Activated CD4-positive, alpha-beta T cell treated with anti-CD3 and anti-CD28 coated beads for 36 hours (primary cell): Measurements from ENCODE around the gene ZNF618. TPM values are rescaled to one million over a fixed set of nuclear protein-coding genes. Genes with fewer than 3 reads are reported as not detected.

Experiments used
- ATAC-seq: fragments of 200-7000 bp; cut with Tn5 transposase; one replicate; pipeline ENCODE4 v1.10.0; 2021; ENCODE audit warnings: mild to moderate bottlenecking, moderate library complexity
- CTCF ChIA-PET: fragments of 350-600 bp; sonication (Branson Sonifier 250); formaldehyde crosslinking; loops from one replicate; lab custom pipeline; 2021; ENCODE audit warnings: antibody characterized with exemption; lab: Charles Lee
- POLR2A ChIA-PET: fragments of 350-600 bp; sonication (Branson Sonifier 250); formaldehyde crosslinking; loops from one replicate; lab custom pipeline; 2021; ENCODE audit warnings: antibody characterized with exemption, inconsistent platforms; lab: Charles Lee
- DNase-seq: peaks from one replicate; pipeline ENCODE4 v3.0.0-alpha.2; 2020
- H3K27ac Mint-ChIP-seq: one replicate; pipeline ENCODE4 v1.8.0; 2021; ENCODE audit warnings: mixed read lengths
- H3K27me3 Mint-ChIP-seq: one replicate; pipeline ENCODE4 v1.8.0; 2021; ENCODE audit warnings: mixed read lengths
- H3K36me3 Mint-ChIP-seq: one replicate; pipeline ENCODE4 v1.8.0; 2021; ENCODE audit warnings: low read depth, mixed read lengths
- H3K4me1 Mint-ChIP-seq: one replicate; pipeline ENCODE4 v1.8.0; 2021; ENCODE audit warnings: mixed read lengths
- H3K4me3 Mint-ChIP-seq: one replicate; pipeline ENCODE4 v1.8.0; 2021; ENCODE audit warnings: mild to moderate bottlenecking, moderate library complexity, mixed read lengths
- H3K9me3 Mint-ChIP-seq: one replicate; pipeline ENCODE4 v1.8.0; 2021; ENCODE audit warnings: low read depth, mixed read lengths
- intact Hi-C, 2 experiments: fragments of 100-400 bp; cut with DNase I in 1 of 2; cut with micrococcal nuclease in 1 of 2; formaldehyde crosslinking; loops; one replicate each; pipeline versions ENCODE4 v1.14.2 to v1.15.1; 2022 to 2024; cut with DNase I, micrococcal nuclease
- total RNA-seq, 2 experiments: library from RNA; stranded (reverse); gene quantifications; one replicate each; pipeline ENCODE4 v1.2.3, GENCODE V29; 2021

ZNF618 gene
- total RNA-seq, 2 experiments from 2014 or later = 0.11 TPM

DNA sequence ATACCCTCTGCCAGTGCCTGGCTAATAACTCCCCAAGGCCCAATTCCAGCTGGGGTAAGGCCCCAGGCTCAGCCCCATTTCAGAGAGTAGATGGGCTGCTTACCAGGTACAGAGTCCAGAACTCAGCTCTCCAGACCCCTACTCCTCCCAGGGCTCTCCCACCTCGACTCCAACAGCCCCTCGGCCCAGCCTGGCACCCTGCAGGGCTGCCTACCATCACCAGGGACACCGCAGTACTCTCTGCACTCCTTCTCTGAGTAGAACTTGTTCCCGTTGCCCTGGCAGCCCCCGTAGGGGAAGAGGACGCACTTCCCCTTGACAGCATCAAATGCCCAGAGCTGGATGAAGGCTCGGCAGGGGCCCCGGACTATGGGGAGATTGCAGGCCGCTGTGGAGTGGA lies 184.6 kb downstream of the ZNF618 start:
- Mint-ChIP-seq H3K27me3 (peaks cover 13% of the 10 kb centered on the region), H3K4me3 (no peak overlapping the region), H3K4me1 (no peaks in the 10 kb centered on the region), H3K9me3 (no peaks in the 10 kb centered on the region), H3K27ac (no peak overlapping the region), H3K36me3 (no peaks in the 10 kb centered on the region)
- DNase-seq (no peak), ATAC-seq (no peak)
- CTCF ChIA-PET = no interaction called here
- intact Hi-C loops = no loop called here
- POLR2A ChIA-PET = no interaction called here

GRCh38 chr9:114061292-114061691 lies 185.2 kb downstream of the ZNF618 start:
- intact Hi-C loops = no loop called here
- CTCF ChIA-PET = interaction anchor here (0.6 kb wide), 1 partner anchor 11 kb away, joined by 4 read pairs; no protein-coding TSS in a partner anchor
- ATAC-seq = no peak
- Mint-ChIP-seq H3K36me3 (no peaks in the 10 kb centered on the region), H3K9me3 (no peaks in the 10 kb centered on the region), H3K4me1 (no peaks in the 10 kb centered on the region), H3K27me3 (peaks cover 13% of the 10 kb centered on the region), H3K27ac (no peak overlapping the region), H3K4me3 (no peak overlapping the region)
- POLR2A ChIA-PET = no interaction called here
- DNase-seq = no peak

- POLR2A ChIA-PET = no interaction called here
Measured at GRCh38 chr9:114061830-114062474, 185.8 kb downstream of the ZNF618 start.

GRCh38 chr9:114065304-114065703 lies 189.2 kb downstream of the ZNF618 start:
- Mint-ChIP-seq H3K9me3 (no peaks in the 10 kb centered on the region), H3K4me3 (no peak overlapping the region), H3K27me3 (peaks cover 15% of the 10 kb centered on the region), H3K27ac (no peak overlapping the region), H3K36me3 (no peaks in the 10 kb centered on the region), H3K4me1 (no peaks in the 10 kb centered on the region)
- POLR2A ChIA-PET = no interaction called here
- CTCF ChIA-PET = interaction anchor here (1.3 kb wide), 1 partner anchor 17 kb away, joined by 3 read pairs; no protein-coding TSS in a partner anchor
- ATAC-seq (no peak), DNase-seq (no peak)
- intact Hi-C loops = no loop called here

More at GRCh38 chr9:114061830-114062474, 185.8 kb downstream of the ZNF618 start:
- Mint-ChIP-seq H3K36me3 (no peaks in the 10 kb centered on the region), H3K4me3 (no peak overlapping the region), H3K27ac (no peak overlapping the region), H3K4me1 (no peaks in the 10 kb centered on the region), H3K9me3 (no peaks in the 10 kb centered on the region), H3K27me3 (peaks cover 13% of the 10 kb centered on the region)
- DNase-seq (no peak), ATAC-seq (no peak)
- intact Hi-C loops = no loop called here
- CTCF ChIA-PET = interaction anchor here (0.6 kb wide), 1 partner anchor 11 kb away, joined by 4 read pairs; no protein-coding TSS in a partner anchor

DNA sequence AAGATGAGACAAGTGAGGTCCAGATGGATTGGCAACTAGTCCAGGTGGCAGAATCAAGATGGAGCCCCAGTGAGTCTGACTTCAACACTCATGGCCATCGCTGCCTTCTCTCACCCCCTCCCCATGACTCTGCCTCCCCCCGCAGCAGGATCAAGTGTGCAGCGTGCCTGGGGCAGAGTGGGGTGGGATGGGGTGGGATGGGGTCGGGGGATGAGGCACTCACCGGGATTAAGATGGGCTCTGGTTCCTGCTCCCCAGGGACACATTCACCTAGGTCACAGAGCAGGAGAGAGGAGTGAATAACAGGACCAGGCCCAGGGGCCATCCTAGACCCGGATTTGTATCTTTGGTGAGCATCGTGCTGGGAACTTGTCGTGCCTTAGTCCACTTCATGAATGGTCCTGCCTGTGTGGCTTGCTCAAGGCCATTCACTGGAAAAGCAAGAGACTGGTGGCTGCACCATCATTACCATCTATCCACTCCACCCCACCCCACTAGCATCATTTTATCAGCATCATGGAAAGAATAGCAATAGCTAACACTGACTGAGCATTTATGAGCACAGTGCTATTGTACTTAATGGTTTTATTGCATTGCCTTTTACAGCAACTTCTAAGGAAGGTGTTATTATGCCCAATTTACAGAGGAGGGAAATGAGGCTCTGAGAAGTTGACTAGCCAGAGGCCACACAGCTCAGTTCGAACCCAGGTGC lies 193.5 kb downstream of the ZNF618 start:
- Mint-ChIP-seq H3K4me1 (no peaks in the 10 kb centered on the region), H3K36me3 (no peaks in the 10 kb centered on the region), H3K4me3 (no peak overlapping the region), H3K9me3 (no peaks in the 10 kb centered on the region), H3K27me3 (peaks cover 7% of the 10 kb centered on the region), H3K27ac (no peak overlapping the region)
- intact Hi-C loops = no loop called here
- POLR2A ChIA-PET = no interaction called here
- ATAC-seq (no peak), DNase-seq (no peak)
- CTCF ChIA-PET = interaction anchor here (0.6 kb wide), 1 partner anchor 332 kb away, joined by 4 read pairs; no protein-coding TSS in a partner anchor

DNA sequence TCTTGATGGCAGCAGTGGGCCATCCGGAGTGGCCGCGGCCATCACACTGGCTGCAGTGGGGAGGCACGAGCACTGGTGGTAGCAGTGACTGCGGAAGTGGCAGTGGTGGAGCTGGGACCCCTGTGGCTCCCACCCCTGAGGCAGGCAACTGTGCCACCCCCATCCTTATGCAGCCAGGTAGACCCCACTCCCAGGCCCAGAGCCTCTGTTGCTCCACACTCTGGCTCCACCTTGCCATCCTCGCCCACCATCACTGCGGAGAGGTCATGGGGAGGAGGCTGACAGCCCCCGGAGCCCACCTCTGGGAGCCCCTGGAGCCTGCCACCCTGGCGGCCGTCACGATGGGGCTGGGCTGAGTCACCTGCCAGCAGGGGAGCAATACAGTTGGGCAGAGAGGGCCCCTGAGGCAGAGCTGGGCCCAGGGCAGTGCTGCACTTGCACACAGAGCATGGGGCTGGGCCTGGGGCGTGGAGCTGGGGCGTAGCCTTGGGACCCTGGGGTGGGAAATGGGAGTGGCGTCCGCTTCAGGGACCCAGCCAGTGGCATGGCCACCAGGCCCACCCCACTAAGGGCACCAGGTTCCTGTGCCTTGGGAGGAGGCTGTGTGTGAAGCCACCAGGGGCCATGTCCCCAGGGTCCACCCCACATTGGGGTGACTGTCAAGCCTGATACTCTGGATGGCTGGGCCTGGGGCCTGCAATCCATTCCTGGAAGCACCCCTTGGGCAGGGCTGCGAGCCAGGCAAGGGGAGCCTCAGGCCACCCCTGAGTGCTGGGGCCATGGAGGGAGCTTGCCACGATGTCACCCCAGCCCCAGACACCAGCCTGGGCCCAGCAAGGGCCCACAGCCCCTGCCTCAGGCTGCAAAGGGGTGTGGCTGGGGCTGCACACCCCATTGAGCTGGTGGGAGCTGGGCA lies 194.3 kb downstream of the ZNF618 start:
- Mint-ChIP-seq H3K4me1 (no peaks in the 10 kb centered on the region), H3K4me3 (no peak overlapping the region), H3K27ac (no peak overlapping the region), H3K36me3 (no peaks in the 10 kb centered on the region), H3K9me3 (no peaks in the 10 kb centered on the region), H3K27me3 (peaks cover 7% of the 10 kb centered on the region)
- intact Hi-C loops = no loop called here
- ChIA-PET CTCF (interaction anchor here (0.6 to 1.9 kb wide), 3 partner anchors 12 to 333 kb away, joined by 3 to 9 read pairs (median 4); no protein-coding TSS in a partner anchor), POLR2A (no interaction called here)
- DNase-seq = no peak
- ATAC-seq = no peak

GRCh38 chr9:114071197-114071795 lies 195.2 kb downstream of the ZNF618 start:
- CTCF ChIA-PET = interaction anchor here (0.5 to 1.9 kb wide), 3 partner anchors 11 to 443 kb away, joined by 3 to 9 read pairs (median 4); no protein-coding TSS in a partner anchor
- Mint-ChIP-seq H3K27me3 (peaks cover 13% of the 10 kb centered on the region), H3K27ac (no peak overlapping the region), H3K36me3 (no peaks in the 10 kb centered on the region), H3K4me3 (no peak overlapping the region), H3K4me1 (no peaks in the 10 kb centered on the region), H3K9me3 (no peaks in the 10 kb centered on the region)
- no peak for ATAC-seq
- POLR2A ChIA-PET = no interaction called here
- intact Hi-C loops = no loop called here
- DNase-seq = no peak

GRCh38 chr9:114072184-114073140 lies 196.4 kb downstream of the ZNF618 start:
- H3K27me3 Mint-ChIP-seq = peaks cover 17% of the 10 kb centered on the region

DNA sequence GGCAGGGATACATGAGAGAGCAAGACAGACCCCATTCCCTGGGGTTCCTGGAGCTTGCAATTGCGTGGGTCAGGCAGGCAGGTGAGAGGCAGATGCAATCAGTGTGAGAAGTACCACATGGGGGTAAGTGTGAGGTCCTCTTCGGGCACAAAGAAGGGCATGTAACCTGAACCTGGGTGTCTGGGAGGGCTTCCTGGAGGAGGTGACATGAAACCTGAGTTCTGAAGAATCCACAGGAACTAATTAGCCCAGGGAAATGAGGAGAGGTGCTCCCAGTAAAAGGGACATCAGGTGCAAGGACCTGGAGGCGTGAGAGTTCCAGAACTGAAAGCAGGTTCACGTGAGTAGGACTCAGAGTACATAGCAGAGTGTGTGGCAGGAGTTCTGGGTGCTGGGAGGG lies 199.5 kb downstream of the ZNF618 start:
- Mint-ChIP-seq H3K4me1 (no peaks in the 10 kb centered on the region), H3K9me3 (no peaks in the 10 kb centered on the region), H3K4me3 (no peak overlapping the region), H3K36me3 (no peaks in the 10 kb centered on the region), H3K27ac (no peak overlapping the region), H3K27me3 (peaks cover 15% of the 10 kb centered on the region)
- ChIA-PET POLR2A (interaction anchor here (0.7 kb wide), 1 partner anchor 199 kb away, joined by 4 read pairs; no protein-coding TSS in a partner anchor), CTCF (interaction anchor here (0.5 kb wide), 1 partner anchor 38 kb away, joined by 3 read pairs; no protein-coding TSS in a partner anchor)
- no peak for DNase-seq
- ATAC-seq = no peak
- intact Hi-C loops = no loop called here

More at GRCh38 chr9:114072184-114073140, 196.4 kb downstream of the ZNF618 start:
- intact Hi-C loops = no loop called here
- H3K4me1 Mint-ChIP-seq = no peaks in the 10 kb centered on the region
- CTCF ChIA-PET = interaction anchor here (0.7 to 1.9 kb wide), 3 partner anchors 10 to 178 kb away, joined by 3 to 9 read pairs (median 4); no protein-coding TSS in a partner anchor
- DNase-seq (no peak), ATAC-seq (no peak)
- no peaks in the 10 kb centered on the region for H3K36me3 Mint-ChIP-seq
- H3K4me3 Mint-ChIP-seq = no peak overlapping the region
- no peak overlapping the region for H3K27ac Mint-ChIP-seq
- no peaks in the 10 kb centered on the region for H3K9me3 Mint-ChIP-seq
- POLR2A ChIA-PET = no interaction called here
